Kidney capillary endothelial cell (primary cell): ENCODE results near the gene ABCD1.
"Not testable (repeated sequence)": the region's sequence is repeated elsewhere in the genome, so short reads cannot be mapped to it uniquely, and the experiment has no call there.

Source experiments
- DNase-seq: peaks from one replicate; pipeline ENCODE4 v3.0.0-alpha.2; 2018; ENCODE audit warnings: low spot score

Gene ABCD1

GRCh38 chrX:153709726-153710674 is 14.7 kb upstream of the ABCD1 start:
- no peak for DNase-seq

GRCh38 chrX:153714256-153714655 is 10.4 kb upstream of the ABCD1 start:
- no peak for DNase-seq

GRCh38 chrX:153717445-153717844 is 7.2 kb upstream of the ABCD1 start:
- DNase-seq = no peak

GRCh38 chrX:153719238-153719637 is 5.4 kb upstream of the ABCD1 start:
- DNase-seq = no peak

- no peak for DNase-seq
These were observed 5.0 kb upstream of the ABCD1 start for GRCh38 chrX:153719701-153720100.

GRCh38 chrX:153722704-153723350 is 1.8 kb upstream of the ABCD1 start:
- peak; percentile 26 for DNase-seq

- peak; percentile 27 for DNase-seq
These were observed 1.1 kb upstream of the ABCD1 start for GRCh38 chrX:153723351-153724251.

GRCh38 chrX:153725039-153725831 is 579 bp downstream of the ABCD1 start:
- DNase-seq = no peak

- no peak for DNase-seq
These were observed 1.2 kb downstream of the ABCD1 start for GRCh38 chrX:153725832-153726285.

GRCh38 chrX:153726286-153727122 is 1.8 kb downstream of the ABCD1 start:
- DNase-seq = peak; percentile 69

GRCh38 chrX:153727123-153727931 is 2.7 kb downstream of the ABCD1 start:
- no peak for DNase-seq

GRCh38 chrX:153728095-153728494 is 3.4 kb downstream of the ABCD1 start:
- DNase-seq = no peak

GRCh38 chrX:153728951-153729631 is 4.4 kb downstream of the ABCD1 start:
- DNase-seq = no peak

GRCh38 chrX:153730115-153730514 is 5.5 kb downstream of the ABCD1 start:
- not testable (repeated sequence) for DNase-seq

- DNase-seq = no peak
These were observed 6.6 kb downstream of the ABCD1 start for GRCh38 chrX:153731117-153731844.

GRCh38 chrX:153731845-153732215 is 7.2 kb downstream of the ABCD1 start:
- no peak for DNase-seq

- DNase-seq = no peak
These were observed 7.7 kb downstream of the ABCD1 start for GRCh38 chrX:153732401-153732800.

- no peak for DNase-seq
These were observed 9.1 kb downstream of the ABCD1 start for GRCh38 chrX:153733651-153734240.
